Sigmoid colon (tissue), 4 donors: ENCODE data around the gene SH3PXD2B.

Experiments
- CTCF ChIP-seq, 4 experiments: fragments of 450-650 bp in 3 of 4; fragments of 200-600 bp in 1 of 4; IDR thresholded peaks; one replicate each; pipeline ENCODE4 v1.5.1; 2016 to 2019; ENCODE audit warnings: antibody characterized with exemption in 4 of 4, mild to moderate bottlenecking in 3 of 4, moderate library complexity in 2 of 4
- EP300 ChIP-seq, 4 donors: sonication (generic); formaldehyde crosslinking; IDR thresholded peaks; one replicate each; pipeline ENCODE4 v1.6.1; 2017; ENCODE audit warnings: antibody characterized with exemption in 4 of 4
- POLR2A ChIP-seq, 2 donors: fragments of 450-650 bp; IDR thresholded peaks; one replicate each; pipeline ENCODE4 v1.6.1; 2016; ENCODE audit warnings: antibody characterized with exemption in 2 of 2, mild to moderate bottlenecking in 2 of 2, moderate library complexity in 2 of 2
- POLR2AphosphoS5 ChIP-seq, 4 donors: sonication (generic); formaldehyde crosslinking; IDR thresholded peaks; one replicate each; pipeline ENCODE4 v1.6.1; 2017; ENCODE audit warnings: antibody characterized with exemption in 4 of 4

GRCh38 chr5:172353271-172353812 lies 101.0 kb downstream of the SH3PXD2B start:
- TF ChIP-seq POLR2AphosphoS5 (IDR thresholded peaks at IDR 0.05) (no peak), CTCF (IDR thresholded peaks at IDR 0.05) (no peak), POLR2A (IDR thresholded peaks at IDR 0.05) (no peak), EP300 (IDR thresholded peaks at IDR 0.05) (no peak)
